Thyroid gland (tissue), 4 donors: ENCODE measurements around the gene MRPL21.

Experiments used
- CTCF ChIP-seq, 6 experiments: fragments of 200-600 bp in 3 of 6; fragments of 450-650 bp in 3 of 6; sonication (generic) in 3 of 6; IDR thresholded peaks; one replicate each; pipeline ENCODE4 v1.5.1; 2016 to 2019; ENCODE audit warnings: antibody characterized with exemption in 6 of 6, mild to moderate bottlenecking in 2 of 6, inconsistent platforms in 1 of 6, moderate library complexity in 1 of 6
- POLR2A ChIP-seq, 2 donors: fragments of 450-650 bp; IDR thresholded peaks; one replicate each; pipeline ENCODE4 v1.6.1; 2017; ENCODE audit warnings: antibody characterized with exemption in 2 of 2, mild to moderate bottlenecking in 2 of 2, moderate library complexity in 1 of 2

GRCh38 chr11:68940651-68941323 lies 37.2 kb upstream of the MRPL21 start:
- TF ChIP-seq CTCF (IDR thresholded peaks at IDR 0.05) (no peak), POLR2A (IDR thresholded peaks at IDR 0.05) (no peak)
